ENCODE results near the gene TAS1R3.

The TAS1R3 gene

DNA sequence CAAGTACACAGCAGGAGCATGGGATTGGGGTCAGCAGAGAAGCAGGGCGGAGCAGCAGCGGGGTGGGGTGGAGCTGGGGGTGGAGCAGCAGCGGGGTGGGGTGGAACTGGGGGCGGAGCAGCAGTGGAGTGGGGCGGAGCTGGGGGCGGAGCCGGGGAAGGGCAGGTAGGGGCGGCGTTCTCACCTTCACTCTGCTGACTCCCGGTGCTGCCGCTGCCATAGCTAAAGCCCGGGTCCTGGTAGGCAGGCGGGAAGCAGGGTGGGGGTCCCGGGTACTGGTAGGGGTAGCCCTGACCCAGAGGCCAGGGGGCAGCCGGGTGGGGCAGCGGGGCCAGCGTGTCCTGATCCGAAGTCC lies 6.7 kb downstream of the TAS1R3 start:
- DNase-seq (ENCODE audit: low read depth in 3 of 3, low spot score in 1 of 3), result no peak

DNA sequence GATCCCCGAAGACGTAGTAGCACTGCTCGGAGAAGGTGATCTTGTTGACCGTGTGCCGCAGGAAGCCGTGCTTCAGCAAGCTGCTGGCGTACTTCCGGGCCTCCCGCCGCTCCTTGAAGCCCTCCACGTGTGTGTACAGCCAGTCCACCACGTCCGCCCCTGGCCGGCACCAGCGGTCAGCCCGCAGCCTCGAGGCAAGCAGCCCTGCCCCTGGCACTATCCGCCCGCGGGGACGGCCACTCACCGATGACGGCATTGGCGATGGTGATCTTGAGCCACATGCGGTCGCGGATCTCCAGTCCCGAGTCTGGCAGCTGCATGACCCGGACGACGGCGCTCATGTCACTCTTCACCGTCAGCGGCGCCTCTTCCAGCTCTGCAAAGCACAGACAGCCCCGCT lies 7.2 kb downstream of the TAS1R3 start:
- DNase-seq (ENCODE audit: low read depth in 3 of 3, low spot score in 1 of 3), result no peak

DNA sequence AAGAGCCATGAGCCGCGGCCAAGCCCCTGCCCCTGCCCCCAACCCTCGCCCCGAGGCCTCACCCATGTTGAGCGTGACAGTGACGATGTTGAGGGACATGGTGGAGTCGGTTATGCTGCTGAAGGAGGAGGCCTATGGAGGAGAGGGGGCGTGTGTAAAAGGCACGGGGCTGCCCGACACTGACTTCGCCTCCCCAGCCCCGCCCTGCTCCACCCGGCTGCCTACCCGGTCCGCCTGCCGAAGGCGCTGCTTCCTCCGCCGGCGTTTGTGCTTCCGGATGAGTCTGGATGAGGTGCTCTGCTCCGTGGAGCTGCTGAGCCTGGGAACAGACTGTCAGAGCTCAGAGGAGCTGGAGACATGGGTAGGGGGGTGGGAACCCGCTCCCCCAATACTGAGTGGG lies 9.1 kb downstream of the TAS1R3 start:
- DNase-seq (ENCODE audit: low read depth in 3 of 3, low spot score in 1 of 3), result no peak

DNA sequence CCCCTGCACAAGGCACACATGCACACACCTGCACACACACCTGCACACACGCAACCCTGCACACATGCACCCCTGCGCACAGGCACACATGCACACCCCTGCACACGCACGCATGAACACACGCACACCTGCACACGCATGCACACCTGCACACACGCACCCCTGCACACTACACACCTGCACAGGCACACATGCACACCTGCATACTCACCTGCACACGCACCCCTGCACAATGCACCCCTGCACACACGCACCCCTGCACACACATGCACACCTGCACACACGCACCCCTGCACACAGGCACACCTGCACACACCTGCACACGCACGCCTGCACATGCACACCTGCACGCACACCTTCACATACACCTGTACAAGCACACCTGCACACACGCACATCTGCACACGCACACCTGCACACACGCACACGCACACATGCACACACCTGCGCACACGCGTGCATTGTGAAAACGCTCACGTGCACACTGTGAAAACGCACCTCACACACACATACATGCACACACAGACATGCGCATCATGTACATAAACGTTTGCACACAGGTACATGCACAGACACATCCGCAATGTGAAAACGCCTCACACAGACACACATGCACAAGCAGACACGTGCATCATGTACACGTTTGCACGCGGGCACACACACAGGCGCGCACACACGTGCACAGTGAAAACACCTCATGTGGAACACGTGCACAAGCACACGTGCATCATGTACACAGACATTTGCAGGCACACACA lies 9.9 kb downstream of the TAS1R3 start:
- no peak for DNase-seq (ENCODE audit: low read depth in 3 of 3, low spot score in 1 of 3)

DNA sequence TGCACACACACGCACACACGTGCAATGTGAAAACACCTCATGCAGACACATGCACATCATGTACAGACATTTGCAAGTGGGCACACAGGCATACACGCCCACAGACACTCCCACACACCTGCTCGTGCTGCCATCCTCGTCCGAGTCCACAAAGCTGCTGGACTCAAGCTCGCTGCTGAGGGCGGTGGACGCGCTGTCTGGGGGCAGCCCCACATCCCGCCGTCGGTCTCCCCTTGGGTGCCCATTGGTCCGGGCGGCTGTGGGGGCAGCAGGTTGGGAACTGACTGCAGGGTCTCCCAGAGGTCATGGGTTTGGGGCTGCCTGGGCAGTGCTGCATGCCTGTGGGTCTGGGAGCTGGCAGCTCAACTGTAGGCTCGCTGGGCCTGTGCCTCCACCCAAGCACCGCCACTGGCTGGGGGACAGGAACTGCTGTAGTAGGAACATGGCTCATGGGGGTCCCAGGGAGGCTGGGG lies 10.5 kb downstream of the TAS1R3 start:
- no peak for DNase-seq (ENCODE audit: low read depth in 3 of 3, low spot score in 1 of 3)

DNA sequence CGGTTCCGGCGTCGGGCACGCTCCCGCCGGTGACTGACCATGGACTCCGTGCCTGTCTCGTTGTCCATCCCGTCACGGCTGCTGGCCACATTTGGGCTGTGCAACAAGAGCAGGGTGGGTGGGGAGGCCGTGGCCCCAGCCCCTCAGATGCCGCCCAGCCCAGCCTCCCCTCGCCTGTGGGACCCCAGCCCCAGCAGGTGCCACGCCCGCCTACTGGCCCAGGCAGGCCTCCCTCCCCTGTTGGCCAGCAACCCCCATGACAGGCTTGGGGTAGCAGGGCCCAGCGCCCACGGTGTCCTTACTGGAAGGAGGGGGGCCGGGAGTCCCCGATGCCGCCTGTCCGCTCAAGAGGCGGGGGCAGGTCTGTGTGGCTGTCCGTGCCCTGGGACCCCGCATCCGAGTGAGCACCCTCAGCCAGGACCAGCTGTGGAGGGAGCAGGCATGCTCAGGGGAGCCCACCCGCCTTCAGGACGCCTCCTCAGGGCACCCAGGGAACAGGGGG lies 11.0 kb downstream of the TAS1R3 start:
- DNase-seq (ENCODE audit: low read depth in 3 of 3, low spot score in 1 of 3), result no peak

DNA sequence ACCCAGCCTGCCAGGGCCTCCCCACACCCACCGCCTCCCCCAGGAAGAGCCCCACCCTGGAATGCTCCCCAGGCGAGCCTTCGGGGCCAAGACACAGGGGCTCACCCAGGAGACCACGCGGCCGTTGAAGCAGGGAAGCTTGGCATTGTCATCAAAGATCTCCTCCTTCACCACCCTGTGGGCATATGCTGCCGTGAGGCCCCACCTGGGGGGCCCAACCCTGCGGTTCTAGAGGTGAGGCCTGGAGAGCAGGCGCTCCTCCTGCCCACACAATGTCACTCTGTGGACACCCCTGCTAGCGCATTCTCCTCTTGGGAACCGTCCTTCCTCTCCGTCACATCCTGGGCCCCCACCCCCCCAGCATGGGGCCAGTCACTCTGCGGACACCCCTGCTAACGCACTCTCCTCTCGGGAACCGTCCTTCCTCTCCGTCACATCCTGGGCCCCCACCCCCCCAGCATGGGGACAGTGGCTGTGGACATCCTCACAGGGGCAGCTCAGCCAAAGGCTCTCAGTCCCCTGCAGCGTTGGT lies 11.6 kb downstream of the TAS1R3 start:
- DNase-seq (ENCODE audit: low read depth in 3 of 3, low spot score in 1 of 3), result no peak

DNA sequence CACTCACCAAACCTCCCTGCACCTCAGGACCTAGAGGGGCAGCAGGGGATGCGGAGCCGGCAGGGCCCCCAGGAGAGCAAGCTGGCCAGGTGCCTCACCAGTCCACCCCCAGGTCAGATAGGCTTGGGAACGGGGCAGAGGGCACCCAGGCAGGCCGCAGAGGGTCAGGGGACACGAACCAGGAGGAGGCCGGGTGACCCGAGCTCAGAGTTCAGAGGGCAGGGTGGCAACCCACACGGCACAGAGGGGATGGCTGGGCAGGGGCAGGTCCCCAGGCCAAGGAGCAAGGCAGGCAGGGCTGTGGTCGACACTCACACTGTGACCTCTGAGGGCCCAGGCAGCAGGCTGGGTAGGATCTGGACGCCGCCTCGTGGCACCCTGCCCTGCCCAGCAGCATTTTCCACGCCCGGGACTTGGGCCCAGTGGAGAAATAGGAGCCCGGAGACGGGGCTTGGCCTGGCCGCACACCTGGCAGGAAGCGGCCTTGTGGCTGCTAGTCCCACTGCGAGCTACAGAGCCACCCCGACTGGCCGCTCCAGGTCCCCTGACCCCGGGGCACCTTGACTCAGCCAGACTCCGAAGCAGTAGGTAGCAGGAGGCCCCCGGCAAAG lies 12.8 kb downstream of the TAS1R3 start:
- DNase-seq (ENCODE audit: low read depth in 3 of 3, low spot score in 1 of 3), result no peak

DNA sequence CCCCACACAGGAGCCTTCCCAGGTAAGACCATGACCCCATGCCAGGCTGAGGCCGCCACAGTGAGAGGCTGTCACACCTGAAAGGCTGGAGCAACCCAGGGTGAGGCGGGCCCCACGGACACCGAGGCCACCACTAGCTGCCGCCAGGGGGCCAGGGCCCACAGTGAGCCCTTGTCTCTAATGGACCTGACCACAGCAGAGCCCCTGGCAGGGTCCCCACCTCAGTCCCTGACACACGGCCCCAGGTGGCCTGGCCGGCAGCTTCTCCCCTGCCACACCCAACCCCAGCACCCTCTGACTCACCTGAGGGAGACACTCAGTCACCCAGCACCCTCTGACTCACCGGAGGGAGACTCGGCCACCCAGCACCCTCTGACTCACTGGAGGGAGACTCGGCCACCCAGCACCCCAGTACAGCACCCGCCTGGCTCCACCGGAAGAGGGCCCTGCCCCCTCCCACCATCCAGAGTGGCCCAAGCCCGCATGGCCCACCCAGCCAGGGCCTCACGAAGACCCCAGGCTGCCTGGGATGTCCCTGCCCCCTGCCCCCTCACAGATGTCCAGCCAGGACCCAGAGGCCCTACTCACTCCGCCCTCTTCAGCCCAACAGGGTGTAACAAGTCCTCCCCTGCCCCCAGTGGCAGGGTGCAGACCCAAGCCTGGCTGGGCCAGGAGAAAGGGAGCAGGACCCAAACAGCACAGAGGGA lies 13.7 kb downstream of the TAS1R3 start:
- DNase-seq (ENCODE audit: low read depth in 3 of 3, low spot score in 1 of 3), result no peak

DNA sequence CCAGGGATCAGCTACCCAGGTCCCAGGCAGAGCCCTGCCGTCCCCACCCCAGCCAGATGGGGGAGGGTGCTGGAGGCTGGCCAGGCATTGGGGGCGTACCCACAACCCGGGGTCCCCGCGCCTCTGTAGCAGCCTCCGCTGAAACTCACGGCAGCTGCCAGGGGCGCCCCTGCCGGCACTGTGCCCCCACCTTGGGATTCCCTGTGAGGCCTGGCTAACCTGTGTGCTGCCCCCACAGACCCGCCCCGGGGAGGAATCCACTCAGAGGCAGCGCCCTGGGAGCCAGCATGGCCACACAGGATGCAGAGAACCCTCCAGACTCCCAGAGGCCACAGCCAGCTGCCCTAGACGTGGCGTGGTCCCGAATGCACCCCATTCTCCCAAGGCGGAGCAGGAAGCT lies 14.3 kb downstream of the TAS1R3 start:
- no peak for DNase-seq (ENCODE audit: low read depth in 3 of 3, low spot score in 1 of 3)

DNA sequence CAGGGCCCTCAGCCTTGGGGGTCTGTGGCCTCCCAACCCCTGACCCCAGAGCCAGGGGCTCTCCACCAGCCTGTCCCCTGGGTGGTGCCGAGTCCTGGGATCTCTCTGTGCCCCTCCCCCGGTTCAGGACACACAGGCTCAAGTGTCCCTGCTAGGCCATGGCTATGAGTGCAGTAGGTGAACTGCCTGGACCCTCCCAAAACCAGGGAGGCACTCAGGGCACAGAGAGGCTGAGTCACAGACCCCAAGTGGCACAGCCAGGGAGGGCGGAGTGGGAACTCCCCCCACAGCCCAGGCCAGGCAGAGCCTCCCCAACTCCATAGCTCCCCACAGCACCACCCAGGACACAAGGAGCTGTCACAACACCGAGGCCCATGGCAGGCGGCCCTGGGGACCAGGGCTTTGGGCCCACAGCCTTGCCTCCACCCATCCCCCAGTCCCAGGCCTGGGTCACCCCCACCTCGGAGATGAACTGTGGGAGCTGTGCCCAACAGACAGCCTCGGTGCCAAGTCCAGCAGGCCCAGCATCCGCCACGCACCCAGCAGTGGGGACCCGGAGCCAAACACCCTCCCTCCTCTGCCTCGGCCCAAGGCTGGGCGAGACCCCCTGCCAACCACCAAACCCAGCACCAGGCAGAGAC lies 14.9 kb downstream of the TAS1R3 start:
- no peak for DNase-seq (ENCODE audit: low read depth in 3 of 3, low spot score in 1 of 3)

DNA sequence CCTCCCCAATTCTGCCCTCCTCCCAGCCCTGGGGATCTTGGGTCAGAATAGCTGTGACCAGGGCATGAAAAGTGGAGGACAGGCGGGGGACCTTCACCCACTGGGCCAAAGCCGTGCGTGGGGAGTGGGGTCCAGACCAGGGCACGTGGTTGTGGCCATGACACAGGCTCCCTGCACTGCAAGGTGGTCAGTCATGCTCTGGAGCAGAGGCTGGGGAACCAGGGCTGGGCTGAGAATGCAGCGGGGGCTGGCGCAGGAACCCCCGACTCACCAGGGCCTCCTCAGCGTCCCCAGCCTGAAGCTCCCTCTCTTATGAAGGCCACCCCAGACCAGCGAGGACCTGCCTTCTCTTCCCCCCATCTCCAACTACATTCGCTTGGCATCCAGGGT lies 15.4 kb downstream of the TAS1R3 start:
- DNase-seq (ENCODE audit: low read depth in 3 of 3, low spot score in 1 of 3), result no peak

DNA sequence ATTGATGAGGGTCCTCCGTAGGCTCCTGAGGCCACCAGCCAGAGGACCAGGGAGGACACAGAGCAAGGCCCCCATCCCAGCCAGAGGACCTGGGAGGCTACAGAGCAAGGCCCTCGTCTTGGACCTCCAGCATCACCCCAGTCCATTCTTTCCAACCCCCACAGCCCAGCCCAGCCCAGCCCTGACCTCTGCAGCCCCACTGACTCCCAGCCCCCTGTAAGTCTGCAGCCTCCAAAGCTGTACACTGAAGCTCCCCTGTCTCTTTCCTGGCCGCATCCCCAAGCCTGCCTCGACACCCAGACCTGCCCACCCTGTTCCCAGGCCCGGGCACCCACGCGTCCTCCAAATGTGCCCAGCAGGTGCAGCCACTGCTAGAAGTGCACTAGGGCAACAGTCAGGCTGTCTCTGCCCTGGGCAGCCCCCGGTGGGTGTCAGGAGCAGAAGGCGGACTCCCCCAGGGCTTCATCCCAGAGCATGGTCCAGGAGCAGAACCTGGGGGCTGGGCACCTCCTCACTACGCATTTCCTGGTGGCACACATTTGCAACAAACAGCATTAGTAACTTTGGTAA lies 16.0 kb downstream of the TAS1R3 start:
- no peak for DNase-seq (ENCODE audit: low read depth in 3 of 3, low spot score in 1 of 3)

DNA sequence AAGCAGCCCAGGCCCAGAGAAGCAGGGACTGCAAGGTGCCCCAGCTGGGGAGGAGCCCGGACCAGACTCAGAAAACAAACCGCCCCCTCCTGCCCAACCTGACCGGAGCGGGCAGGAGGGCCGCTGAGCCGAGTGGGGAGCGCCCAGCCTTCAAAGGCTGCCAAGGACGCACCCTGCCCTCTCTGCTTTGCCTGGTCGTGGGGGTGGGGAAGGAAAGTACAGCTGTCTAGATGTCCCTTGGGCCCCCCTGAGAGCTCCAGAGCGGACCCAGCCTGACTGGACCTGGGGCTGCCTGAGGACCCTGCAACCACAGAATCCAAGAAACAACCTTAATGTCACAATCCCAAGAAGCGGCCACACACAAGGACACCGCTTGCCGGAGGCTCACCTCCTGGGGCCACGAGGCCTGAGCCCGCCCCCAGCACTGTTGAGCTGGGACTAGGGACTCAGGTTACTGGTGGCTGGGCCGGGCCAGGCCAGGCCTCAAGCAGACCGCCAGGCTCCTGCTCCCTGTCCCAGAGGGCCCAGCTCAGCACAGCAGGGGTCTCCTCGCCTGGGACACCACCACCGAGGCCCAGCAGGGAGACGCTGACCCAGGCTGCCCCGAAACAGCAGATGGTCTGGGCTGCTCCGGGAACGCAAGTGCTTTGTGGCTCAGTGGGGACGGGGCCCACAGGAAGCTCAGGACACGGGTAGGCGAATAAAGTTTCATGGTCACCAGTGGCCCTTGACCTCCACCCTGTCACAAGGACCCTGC lies 16.8 kb downstream of the TAS1R3 start:
- DNase-seq (ENCODE audit: low read depth in 3 of 3, low spot score in 1 of 3), result no peak

DNA sequence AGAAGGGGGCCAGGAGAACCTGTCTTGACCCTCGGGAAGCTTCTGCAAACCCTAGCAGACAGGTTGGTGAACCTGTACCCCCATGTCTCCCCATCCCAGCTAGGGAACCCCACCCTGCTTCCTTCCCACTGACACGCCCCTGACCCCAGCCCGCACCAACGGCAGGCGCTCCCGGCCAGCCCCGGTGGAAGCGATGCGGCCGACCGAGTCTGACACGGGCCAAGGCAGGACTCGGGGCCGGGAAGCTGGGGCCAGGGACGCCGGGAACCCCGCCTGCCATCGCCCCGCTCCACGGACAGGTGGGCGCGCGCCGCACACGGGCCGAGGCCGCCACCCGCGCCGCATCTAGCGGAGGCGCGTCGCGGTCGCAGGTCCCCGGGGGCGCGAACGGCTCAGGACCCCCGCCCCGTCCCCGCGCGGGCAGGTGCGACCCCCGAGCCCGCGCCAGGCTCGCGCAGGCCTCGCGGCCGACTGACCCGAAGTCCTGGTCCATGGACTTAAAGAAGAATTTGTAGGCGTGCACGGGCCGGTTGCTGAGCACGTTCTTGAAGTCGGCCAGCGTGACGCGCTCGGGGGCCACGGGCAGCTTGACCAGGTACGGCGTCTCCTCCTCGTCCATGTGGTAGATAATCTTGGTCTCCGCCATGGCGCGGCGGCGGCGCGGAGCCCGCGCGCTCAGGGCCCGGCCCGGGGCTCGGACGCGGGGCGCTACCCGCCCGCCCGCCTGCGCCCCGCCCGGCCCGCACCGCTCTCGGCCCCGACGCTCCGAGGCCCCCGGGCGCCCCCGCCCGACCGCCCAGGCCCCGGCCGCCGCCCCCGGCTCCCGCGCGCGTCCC lies 17.6 kb downstream of the TAS1R3 start:
- no peak for DNase-seq (ENCODE audit: low read depth in 3 of 3, low spot score in 1 of 3)

DNA sequence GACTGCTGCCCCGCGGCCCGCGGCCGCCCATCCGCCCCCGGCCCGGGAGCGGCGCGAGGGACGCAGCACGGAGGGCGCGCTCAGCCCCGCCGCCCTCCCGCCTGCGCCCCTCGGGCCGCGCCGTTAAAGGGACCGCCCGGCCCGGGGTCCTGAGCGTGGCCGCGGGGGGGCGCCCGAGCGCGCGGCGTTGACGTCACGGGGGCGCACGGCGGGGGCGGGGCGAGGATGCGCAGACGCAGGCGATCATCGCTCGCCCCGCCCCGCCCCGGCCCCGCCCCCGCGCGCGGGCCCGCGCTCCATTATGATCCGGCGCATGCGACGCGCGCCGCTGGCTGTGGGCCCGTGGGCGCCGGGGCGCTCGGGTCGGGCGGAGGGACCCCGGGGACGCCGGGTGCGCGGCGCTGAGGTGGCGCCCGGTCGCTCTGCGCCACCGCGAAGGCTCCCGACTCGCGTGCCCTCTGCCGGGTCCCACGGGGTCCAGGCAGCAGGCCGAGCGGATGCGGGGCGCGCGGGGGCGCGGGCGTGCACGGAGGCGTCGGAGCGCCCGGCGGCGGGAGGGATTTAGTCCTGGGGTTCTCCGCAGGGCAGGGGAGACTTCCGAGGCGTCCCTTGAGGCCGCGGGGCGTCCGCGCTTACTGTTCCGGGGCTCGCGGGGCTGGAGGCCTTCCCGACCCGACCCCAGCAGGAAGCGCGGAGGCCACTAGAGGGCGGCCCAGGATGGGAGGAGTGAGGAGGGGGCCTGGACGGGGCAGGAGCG lies 18.4 kb downstream of the TAS1R3 start, which contains the start of gene DVL1:
Gene DVL1 (minus strand): TSS at position 163 of the 757 bp plus-strand sequence. CDS start 353 bp downstream, outside the sequence.
- peak; percentile 37 to 73 (median 58) for DNase-seq (ENCODE audit: low read depth in 3 of 3, low spot score in 1 of 3)

DNA sequence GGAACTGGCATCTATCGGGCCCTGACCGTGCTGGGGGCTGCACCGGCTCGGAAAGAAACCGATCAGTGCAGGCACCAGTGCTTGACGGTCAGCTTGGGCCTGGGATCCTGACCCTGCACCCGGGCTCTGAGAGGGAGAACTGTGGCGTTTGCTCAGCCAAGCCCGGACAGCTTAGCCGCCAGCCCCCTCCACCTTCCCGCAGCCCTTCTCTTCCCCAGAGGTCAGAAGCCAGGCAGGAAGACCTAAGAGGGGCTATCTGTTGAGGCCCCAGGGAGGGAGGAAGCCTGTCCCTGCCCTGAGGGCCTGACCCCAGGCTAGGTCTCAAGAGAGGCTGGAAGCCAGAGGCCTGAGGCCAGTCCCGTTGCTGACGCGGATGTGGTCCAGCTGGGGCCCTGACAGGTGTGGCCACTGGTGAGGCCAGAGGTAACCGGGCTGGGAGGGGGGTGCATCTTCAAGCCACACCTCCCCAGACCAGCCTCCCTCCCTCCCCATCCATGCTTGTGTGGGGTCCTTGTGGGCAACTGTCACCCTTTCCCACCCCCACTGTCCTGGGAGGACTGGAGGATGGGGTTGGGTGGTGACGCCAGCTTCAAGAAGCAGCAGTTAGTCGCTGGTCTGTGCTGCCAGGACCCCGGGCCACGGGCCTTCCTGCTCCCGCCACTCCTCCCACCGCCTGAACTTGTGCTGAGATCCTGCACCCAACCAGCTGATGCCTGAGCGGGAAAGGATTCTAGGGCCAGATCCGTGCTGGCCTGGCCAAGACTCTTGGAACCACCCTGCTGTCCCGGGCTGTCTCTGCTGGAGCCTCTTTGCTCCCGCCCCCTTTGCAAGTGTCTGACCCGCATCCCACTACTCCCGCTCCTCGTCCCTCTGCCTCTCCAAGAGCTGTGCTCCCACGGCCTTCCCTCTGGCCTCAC lies 20.7 kb downstream of the TAS1R3 start:
- DNase-seq (ENCODE audit: low read depth in 3 of 3, low spot score in 1 of 3), result no peak
